Adipocyte (in vitro differentiated cells): ENCODE results near the gene TXNDC5.

Source experiments
- DNase-seq: peaks from one replicate; pipeline ENCODE4 v3.0.0-alpha.2; 2015; ENCODE audit warnings: low read depth
- H3K27me3 ChIP-seq: replicated peaks from 2 replicates; pipeline ENCODE4 v1.7.0; 2013; ENCODE audit warnings: mild to moderate bottlenecking, low read length, moderate library complexity; ENCODE audit not compliant: control insufficient read depth, insufficient read depth
- H3K36me3 ChIP-seq: 2 replicates; pipeline ENCODE4 v1.7.0; 2013; ENCODE audit warnings: low read length, mild to moderate bottlenecking, moderate library complexity; ENCODE audit not compliant: control insufficient read depth, insufficient read depth, severe bottlenecking
- H3K4me1 ChIP-seq: 2 replicates; pipeline ENCODE4 v1.7.0; 2013; ENCODE audit warnings: mild to moderate bottlenecking, low read length, moderate library complexity; ENCODE audit not compliant: control insufficient read depth, insufficient read depth
- H3K4me3 ChIP-seq: 2 replicates; pipeline ENCODE4 v1.7.0; 2013; ENCODE audit warnings: mild to moderate bottlenecking, low read length, moderate library complexity
- H3K9ac ChIP-seq: 2 replicates; pipeline ENCODE4 v1.7.0; 2013; ENCODE audit warnings: mild to moderate bottlenecking, low read length, moderate library complexity
- H3K9me3 ChIP-seq: 2 replicates; pipeline ENCODE4 v1.7.0; 2013; ENCODE audit warnings: mild to moderate bottlenecking, low read length, moderate library complexity; ENCODE audit not compliant: control insufficient read depth

Gene TXNDC5

DNA sequence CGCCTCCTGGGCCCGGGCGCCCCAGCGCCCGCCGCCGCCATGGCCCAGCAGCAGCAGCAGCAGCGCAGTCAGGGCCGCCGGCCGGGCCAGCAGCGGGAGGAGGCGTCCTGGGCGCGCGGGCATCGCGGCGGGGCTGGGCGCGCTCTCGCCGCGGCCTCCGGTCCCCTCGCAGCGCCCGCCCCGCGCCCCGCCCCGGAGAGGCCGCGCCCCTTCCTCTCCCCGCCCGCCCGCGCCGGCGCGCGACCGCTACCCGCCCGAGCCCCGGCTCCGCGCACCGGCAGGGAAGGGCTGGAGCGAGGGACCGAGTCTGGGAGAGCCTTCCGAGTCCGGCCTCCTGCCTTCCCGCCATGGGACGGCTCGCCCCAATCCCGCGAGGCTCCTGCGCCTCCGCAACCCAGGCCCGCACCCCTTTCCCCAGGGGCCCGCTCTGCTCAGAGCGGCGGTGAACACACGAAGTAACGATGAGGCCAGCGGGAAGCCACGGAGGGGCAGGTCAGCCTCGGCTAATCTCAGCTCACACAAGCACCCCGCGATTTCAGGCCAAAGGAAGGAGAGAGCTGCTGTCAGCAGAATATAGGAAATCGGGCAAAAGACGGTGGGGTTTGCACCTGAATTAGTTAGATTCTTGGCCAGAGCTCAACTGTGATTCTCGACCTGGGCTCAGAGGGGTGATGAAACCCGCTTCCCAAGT is at the start of gene TXNDC5:
Gene TXNDC5, minus strand, starts transcription at position 135 of the 691 bp plus-strand sequence. Its CDS starts 12 bp downstream, at position 123.
- Histone ChIP-seq H3K36me3 (no peaks in the 10 kb centered on the region), H3K4me1 (peaks cover 35% of the 10 kb centered on the region), H3K27me3 (no peaks in the 10 kb centered on the region), H3K9me3 (no peaks in the 10 kb centered on the region), H3K4me3 (peak within 1 kb of the TSS; percentile 85), H3K9ac (peak within 1 kb of the TSS; percentile 89)
- peak; percentile 91 for DNase-seq

DNA sequence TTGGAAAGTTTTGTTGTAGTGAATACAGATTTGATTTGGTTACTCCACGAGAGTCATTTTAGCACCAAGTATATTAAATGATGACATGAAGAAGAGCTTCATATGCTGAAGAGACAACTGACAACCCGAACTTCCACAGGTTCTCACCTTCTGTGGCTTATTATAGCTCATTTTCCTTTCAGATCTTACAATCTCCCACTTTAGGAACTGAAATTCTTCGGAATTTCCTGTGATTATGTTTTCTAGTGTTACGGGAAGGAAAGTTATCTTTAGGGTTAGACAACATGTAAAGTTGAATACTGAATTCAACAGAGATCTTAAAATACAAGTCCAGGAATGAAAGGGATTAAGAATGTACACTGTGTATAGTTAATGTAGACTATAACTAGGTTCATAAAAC is 49.6 kb upstream of the TXNDC5 start:
- no peaks in the 10 kb centered on the region for H3K36me3 ChIP-seq

DNA sequence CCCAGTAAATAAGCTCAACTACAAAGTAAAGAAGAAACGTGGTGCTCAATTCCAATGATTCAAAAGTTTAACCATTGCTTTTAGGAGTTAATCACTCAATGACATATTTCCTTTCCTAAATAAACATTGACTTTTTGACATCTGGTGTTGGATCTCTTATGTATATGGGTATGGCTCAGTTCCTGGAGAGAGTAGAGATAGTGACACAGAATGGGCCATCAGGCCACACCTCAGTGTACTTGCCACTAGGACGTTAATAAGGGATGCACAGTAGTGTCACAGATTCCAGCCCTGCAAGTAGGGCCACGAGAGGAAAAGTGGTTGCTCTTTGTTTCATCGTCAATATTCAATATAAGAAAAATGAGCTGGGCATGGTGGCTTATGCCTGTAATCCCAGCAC is 48.9 kb upstream of the TXNDC5 start:
- no peak for DNase-seq
- Histone ChIP-seq H3K36me3 (no peaks in the 10 kb centered on the region), H3K4me1 (no peaks in the 10 kb centered on the region), H3K27me3 (no peaks in the 10 kb centered on the region), H3K9ac (no peak overlapping the region), H3K9me3 (no peaks in the 10 kb centered on the region), H3K4me3 (no peak overlapping the region)

More for the DNA sequence above, 49.6 kb upstream of the TXNDC5 start:
- Histone ChIP-seq H3K27me3 (no peaks in the 10 kb centered on the region), H3K4me3 (no peak overlapping the region), H3K4me1 (no peaks in the 10 kb centered on the region), H3K9ac (no peak overlapping the region), H3K9me3 (no peaks in the 10 kb centered on the region)
- DNase-seq: no peak

DNA sequence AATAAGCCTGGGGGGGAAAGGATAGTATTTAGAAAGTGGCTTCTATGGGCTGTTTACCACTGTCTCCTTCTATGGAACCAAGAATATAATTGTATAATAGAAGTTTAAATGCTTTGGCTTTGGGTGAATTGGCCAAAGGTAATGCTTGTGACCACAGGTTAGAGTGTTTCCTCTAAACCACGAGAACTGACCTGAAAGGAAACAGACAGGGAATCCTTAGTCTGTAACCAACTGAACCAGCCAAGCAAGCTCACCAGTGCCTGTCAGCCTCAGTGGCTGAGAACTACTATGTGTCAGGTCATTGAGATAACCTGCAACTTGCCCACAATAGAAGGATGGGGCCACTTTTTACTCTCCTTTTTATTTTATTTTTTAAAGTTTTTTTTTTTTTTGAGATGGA is 47.9 kb upstream of the TXNDC5 start:
- Histone ChIP-seq H3K27me3 (no peaks in the 10 kb centered on the region), H3K36me3 (no peaks in the 10 kb centered on the region)

DNA sequence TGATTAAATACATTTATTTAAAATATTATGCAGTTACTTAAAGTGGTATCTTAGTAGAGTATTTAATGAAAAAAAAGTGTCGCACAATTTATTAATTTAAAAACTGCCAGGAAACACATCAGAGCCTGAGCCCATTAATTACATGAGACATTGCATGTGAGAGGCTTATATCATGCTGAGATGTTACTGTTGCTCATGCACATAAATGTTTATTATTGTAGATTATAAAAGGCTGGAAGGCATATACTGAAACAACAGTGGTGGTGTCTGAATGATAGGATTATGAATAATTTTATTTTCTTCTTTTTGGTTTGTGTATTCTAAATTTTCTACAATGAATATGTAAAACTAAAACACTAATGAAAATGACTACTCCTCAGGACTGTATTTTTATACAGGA is 45.7 kb upstream of the TXNDC5 start:
- DNase-seq: no peak
- Histone ChIP-seq H3K4me1 (no peaks in the 10 kb centered on the region), H3K4me3 (no peak overlapping the region), H3K9me3 (no peaks in the 10 kb centered on the region), H3K9ac (no peak overlapping the region), H3K36me3 (no peaks in the 10 kb centered on the region), H3K27me3 (no peaks in the 10 kb centered on the region)

More for the DNA sequence above, 47.9 kb upstream of the TXNDC5 start:
- no peak for DNase-seq
- no peak overlapping the region for H3K4me3 ChIP-seq
- H3K4me1 ChIP-seq: no peaks in the 10 kb centered on the region
- no peak overlapping the region for H3K9ac ChIP-seq
- no peaks in the 10 kb centered on the region for H3K9me3 ChIP-seq

DNA sequence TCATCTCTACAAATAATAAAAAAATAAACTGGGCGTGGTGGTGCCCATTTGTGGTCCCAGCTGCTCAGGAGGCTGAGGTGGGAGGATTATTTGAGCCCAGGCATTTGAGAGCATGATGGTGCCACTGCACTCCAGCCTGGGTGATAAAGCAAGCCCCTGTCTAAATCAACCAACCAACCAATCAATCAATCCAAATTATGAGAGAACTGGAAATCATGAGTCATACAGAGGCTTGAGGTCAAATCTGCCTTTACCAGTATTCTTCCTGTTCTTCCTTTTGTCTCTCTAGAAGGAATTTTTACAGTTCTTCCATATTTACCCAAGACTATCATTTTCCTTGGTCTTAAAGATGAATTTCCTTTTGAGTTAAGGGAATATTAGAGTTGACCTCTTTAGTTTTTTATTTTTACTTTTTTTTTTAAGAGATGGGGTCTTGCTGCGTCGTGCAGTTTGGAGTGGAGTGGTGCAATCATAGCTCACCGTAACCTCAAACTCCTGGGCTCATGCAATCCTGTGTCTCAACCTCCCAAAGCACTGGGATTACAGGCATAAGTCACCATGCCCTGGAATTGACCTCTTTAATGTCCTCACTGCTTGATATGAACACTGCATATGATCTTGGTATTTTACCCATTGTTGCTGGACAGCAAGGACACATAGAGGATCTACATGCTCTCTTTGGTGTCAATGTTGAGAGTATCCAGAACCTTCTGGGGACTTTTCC is 44.1 kb upstream of the TXNDC5 start:
- Histone ChIP-seq H3K9ac (no peak overlapping the region), H3K4me3 (no peak overlapping the region), H3K4me1 (no peaks in the 10 kb centered on the region), H3K27me3 (no peaks in the 10 kb centered on the region), H3K9me3 (no peaks in the 10 kb centered on the region), H3K36me3 (no peaks in the 10 kb centered on the region)
- DNase-seq: no peak

DNA sequence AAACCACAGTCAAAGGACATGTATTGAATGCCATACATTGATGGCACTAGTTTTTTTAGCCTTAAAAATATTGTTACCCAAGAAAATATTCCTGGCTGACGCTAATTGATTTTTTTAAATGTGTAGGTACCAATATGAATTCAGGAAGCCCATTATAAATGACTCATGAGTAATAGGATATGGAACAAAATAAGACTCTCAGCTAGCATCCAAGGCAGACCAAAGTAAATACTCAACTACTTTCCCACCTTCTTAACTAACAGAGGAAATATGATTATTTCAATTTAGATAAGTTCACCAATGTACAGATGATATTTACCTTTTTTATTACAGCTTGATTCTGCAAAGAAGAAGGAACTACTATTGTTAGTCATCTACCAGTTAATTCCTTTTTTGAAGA is 43.2 kb upstream of the TXNDC5 start:
- H3K4me3 ChIP-seq: no peak overlapping the region
- H3K9ac ChIP-seq: no peak overlapping the region
- no peak for DNase-seq
- H3K9me3 ChIP-seq: no peaks in the 10 kb centered on the region
- no peaks in the 10 kb centered on the region for H3K36me3 ChIP-seq
- no peaks in the 10 kb centered on the region for H3K4me1 ChIP-seq
- no peaks in the 10 kb centered on the region for H3K27me3 ChIP-seq

DNA sequence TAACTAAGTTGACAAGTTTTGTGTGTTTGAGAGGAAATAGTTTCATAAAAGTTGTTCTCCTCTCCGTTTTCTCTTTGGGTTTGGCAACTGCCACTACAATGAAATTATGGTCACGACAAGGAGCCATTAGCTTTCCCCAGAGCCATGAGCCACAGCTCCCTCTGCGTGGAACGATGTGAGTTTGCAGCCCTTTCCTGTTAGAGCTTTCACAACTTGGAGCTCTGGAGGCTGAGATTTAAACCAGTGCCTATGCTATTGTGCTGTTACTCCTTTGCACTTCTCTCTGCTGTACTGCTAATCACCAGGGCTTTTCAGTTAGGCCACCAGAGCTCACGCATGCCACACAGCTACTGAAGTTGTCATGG is 29.3 kb upstream of the TXNDC5 start:
- no peaks in the 10 kb centered on the region for H3K9me3 ChIP-seq
- peak; percentile 33 for DNase-seq
- no peaks in the 10 kb centered on the region for H3K27me3 ChIP-seq
- no peaks in the 10 kb centered on the region for H3K36me3 ChIP-seq
- H3K9ac ChIP-seq: no peak overlapping the region
- H3K4me3 ChIP-seq: peak overlapping the region; percentile 41
- H3K4me1 ChIP-seq: peaks cover 3% of the 10 kb centered on the region

DNA sequence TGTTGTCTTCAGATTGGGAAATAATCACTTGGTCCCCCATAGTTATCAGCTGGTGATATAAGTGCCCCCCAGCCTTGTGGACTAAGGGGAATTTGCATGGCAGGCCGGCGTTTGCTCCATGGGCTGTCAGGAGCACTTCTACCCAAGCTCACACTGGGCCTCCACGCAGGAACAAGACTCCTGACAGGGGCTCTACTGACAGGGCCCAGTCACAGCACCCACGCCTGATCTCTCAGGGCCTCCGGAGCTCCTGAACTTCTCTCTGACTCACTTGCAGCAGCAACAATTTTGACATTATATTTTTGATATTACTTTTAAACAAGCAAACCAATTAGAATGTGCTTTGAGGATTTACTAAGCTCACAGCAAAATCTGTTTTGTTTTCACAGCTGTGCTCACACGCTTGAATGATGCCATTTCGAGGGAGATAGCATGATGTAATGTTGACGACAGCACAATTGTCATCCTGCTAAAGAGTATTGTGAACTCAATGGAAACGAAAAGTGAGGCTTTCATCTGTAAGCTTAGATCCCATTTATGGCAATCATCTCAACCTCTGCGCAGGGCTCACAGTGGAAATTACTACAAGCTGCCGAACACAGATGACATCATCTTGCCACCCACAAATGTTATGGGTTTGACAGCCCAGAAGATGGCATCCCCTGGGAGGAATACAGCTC is 28.7 kb upstream of the TXNDC5 start:
- Histone ChIP-seq H3K9ac (no peak overlapping the region), H3K36me3 (no peaks in the 10 kb centered on the region), H3K27me3 (no peaks in the 10 kb centered on the region), H3K4me3 (peak overlapping the region; percentile 41), H3K4me1 (peaks cover 3% of the 10 kb centered on the region), H3K9me3 (no peaks in the 10 kb centered on the region)
- DNase-seq: peak; percentile 11

DNA sequence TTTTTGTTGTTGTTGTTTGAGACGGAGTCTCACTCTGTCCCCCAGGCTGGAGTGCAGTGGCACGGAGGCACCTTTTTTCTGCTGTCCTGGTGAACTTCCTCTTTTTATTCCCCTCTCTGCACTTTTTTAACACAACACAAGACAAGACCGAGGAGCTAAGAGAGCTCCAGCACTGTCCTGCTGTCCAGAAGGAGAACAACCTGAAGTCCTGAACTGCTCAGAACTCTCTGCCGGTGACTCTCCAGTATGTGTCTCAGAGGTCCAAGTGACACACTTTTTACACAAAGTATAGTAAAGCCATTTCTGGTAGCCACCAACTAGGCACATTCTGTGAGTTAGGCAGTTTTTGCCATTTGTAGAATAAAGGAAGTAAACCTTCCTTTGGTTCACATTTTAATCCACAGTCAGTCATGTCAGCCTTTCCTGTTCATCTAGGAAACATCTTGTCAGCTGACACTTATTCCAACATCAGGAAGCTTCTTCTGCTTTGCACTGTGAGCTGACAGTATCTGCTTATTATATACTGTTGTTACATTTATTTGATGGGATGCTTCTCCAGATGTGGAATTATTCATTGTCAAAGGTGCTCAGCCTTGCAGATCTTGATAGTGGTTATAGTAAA is 28.1 kb upstream of the TXNDC5 start:
- H3K4me3 ChIP-seq: no peak overlapping the region

DNA sequence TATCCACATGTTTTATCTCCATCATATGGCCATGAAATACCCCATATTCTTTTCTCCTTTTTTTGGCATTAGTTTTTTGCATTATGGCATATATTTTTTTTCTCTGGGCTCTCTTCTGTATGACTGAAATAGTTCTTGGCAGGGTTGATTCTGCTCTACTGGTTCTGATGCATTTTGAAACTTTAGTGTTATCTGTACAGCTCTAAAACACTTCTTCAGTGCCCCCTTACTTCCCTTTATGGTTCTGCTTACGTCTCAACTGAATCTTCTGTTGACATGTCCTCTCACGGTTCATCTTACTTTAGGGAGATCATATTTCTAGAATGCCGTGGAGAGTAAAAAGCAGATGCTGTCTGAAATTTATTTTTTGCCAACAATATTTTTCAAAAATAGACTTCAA is 23.2 kb upstream of the TXNDC5 start:
- DNase-seq: no peak
- no peaks in the 10 kb centered on the region for H3K9me3 ChIP-seq
- H3K4me3 ChIP-seq: no peak overlapping the region
- no peaks in the 10 kb centered on the region for H3K4me1 ChIP-seq
- no peak overlapping the region for H3K9ac ChIP-seq
- no peaks in the 10 kb centered on the region for H3K27me3 ChIP-seq
- no peaks in the 10 kb centered on the region for H3K36me3 ChIP-seq

More for the DNA sequence above, 28.1 kb upstream of the TXNDC5 start:
- Histone ChIP-seq H3K9me3 (no peaks in the 10 kb centered on the region), H3K36me3 (no peaks in the 10 kb centered on the region), H3K4me1 (peaks cover 3% of the 10 kb centered on the region), H3K9ac (no peak overlapping the region), H3K27me3 (no peaks in the 10 kb centered on the region)
- no peak for DNase-seq
